Activated CD4-positive, alpha-beta T cell treated with anti-CD3 and anti-CD28 coated beads, Interleukin-2, amount 50 U/mL, for 48 hours (primary cell): Measurements from ENCODE around the gene SNAPC4.

Source experiments
- DNase-seq, 2 experiments: peaks; one replicate each; pipeline ENCODE4 v3.0.0-alpha.2; 2020

The SNAPC4 gene

GRCh38 chr9:136431782-136432350 is 31.9 kb upstream of the SNAPC4 start:
- no peak for DNase-seq

- no peak for DNase-seq
Observed at GRCh38 chr9:136430588-136431234, 30.7 kb upstream of the SNAPC4 start.

GRCh38 chr9:136429683-136430491 is 29.9 kb upstream of the SNAPC4 start:
- no peak for DNase-seq

- DNase-seq = no peak
Observed at GRCh38 chr9:136429075-136429628, 29.2 kb upstream of the SNAPC4 start.

GRCh38 chr9:136426787-136427186 is 26.8 kb upstream of the SNAPC4 start:
- no peak for DNase-seq

- peak; percentile 24 to 31 for DNase-seq
Observed at GRCh38 chr9:136425367-136425766, 25.4 kb upstream of the SNAPC4 start.

- no peak for DNase-seq
Observed at GRCh38 chr9:136424750-136425362, 24.9 kb upstream of the SNAPC4 start.

GRCh38 chr9:136423432-136424146 is 23.6 kb upstream of the SNAPC4 start:
- no peak for DNase-seq

- DNase-seq = no peak
Observed at GRCh38 chr9:136422876-136423275, 22.9 kb upstream of the SNAPC4 start.

GRCh38 chr9:136421791-136422190 is 21.8 kb upstream of the SNAPC4 start:
- no peak for DNase-seq

GRCh38 chr9:136419092-136419420 is 19.1 kb upstream of the SNAPC4 start:
- DNase-seq = no peak

GRCh38 chr9:136418182-136419091 is 18.5 kb upstream of the SNAPC4 start:
- DNase-seq = no peak

GRCh38 chr9:136416914-136417313 is 16.9 kb upstream of the SNAPC4 start:
- no peak for DNase-seq

- no peak for DNase-seq
Observed at GRCh38 chr9:136416427-136416826, 16.5 kb upstream of the SNAPC4 start.

- no peak for DNase-seq
Observed at GRCh38 chr9:136412962-136413361, 13.0 kb upstream of the SNAPC4 start.

- no peak for DNase-seq
Observed at GRCh38 chr9:136411378-136411777, 11.4 kb upstream of the SNAPC4 start.

GRCh38 chr9:136410500-136411287 is 10.7 kb upstream of the SNAPC4 start, which contains the start of the genes ENTR1 and PMPCA:
Gene ENTR1, minus strand, starts transcription at chr9:136410614. Its CDS starts 217 bp downstream, at chr9:136410397.
Gene PMPCA, plus strand, starts transcription at chr9:136410658. Its CDS starts 11 bp downstream, at chr9:136410669.
- peak; percentile 98 for DNase-seq

- DNase-seq = peak; percentile 48 to 55
Observed at GRCh38 chr9:136409557-136410455, 9.8 kb upstream of the SNAPC4 start.

GRCh38 chr9:136407911-136408310 is 7.9 kb upstream of the SNAPC4 start:
- DNase-seq = no peak
